Activated T-helper 9 cell treated with anti-CD3 and anti-CD28 coated beads, Interleukin-2, amount 50 U/mL, for 16 hours (primary cell): Measurements from ENCODE around the gene TMEM38B.

Source experiments
- DNase-seq: peaks from one replicate; pipeline ENCODE4 v3.0.0-alpha.2; 2020; ENCODE audit warnings: low read depth

TMEM38B gene

GRCh38 chr9:105694190-105694847, at the start of gene TMEM38B:
TMEM38B (plus strand) TSS chr9:105694541; CDS start chr9:105694661, 120 bp downstream.
- peak; percentile 71 for DNase-seq

- no peak for DNase-seq
Measured at GRCh38 chr9:105646879-105647594, 47.3 kb upstream of the TMEM38B start.

- no peak for DNase-seq
Measured at GRCh38 chr9:105647595-105648349, 46.6 kb upstream of the TMEM38B start.

- DNase-seq = no peak
Measured at GRCh38 chr9:105651806-105652205, 42.5 kb upstream of the TMEM38B start.

- no peak for DNase-seq
Measured at GRCh38 chr9:105656131-105656921, 38.0 kb upstream of the TMEM38B start.

GRCh38 chr9:105658351-105658750, 36.0 kb upstream of the TMEM38B start:
- DNase-seq = no peak

GRCh38 chr9:105661011-105661410, 33.3 kb upstream of the TMEM38B start:
- no peak for DNase-seq

GRCh38 chr9:105662184-105663104, 31.9 kb upstream of the TMEM38B start, which contains the start of gene TAL2:
TAL2 (plus strand) TSS chr9:105662457; CDS start chr9:105662497, 40 bp downstream.
- DNase-seq = no peak

GRCh38 chr9:105663914-105664313, 30.4 kb upstream of the TMEM38B start:
- DNase-seq = no peak

- DNase-seq = no peak
Measured at GRCh38 chr9:105667867-105668266, 26.5 kb upstream of the TMEM38B start.

- DNase-seq = no peak
Measured at GRCh38 chr9:105670315-105670714, 24.0 kb upstream of the TMEM38B start.

- DNase-seq = no peak
Measured at GRCh38 chr9:105670775-105671174, 23.6 kb upstream of the TMEM38B start.

- DNase-seq = no peak
Measured at GRCh38 chr9:105672711-105673234, 21.6 kb upstream of the TMEM38B start.

- DNase-seq = no peak
Measured at GRCh38 chr9:105673850-105674387, 20.4 kb upstream of the TMEM38B start.

- no peak for DNase-seq
Measured at GRCh38 chr9:105676351-105676923, 17.9 kb upstream of the TMEM38B start.

- no peak for DNase-seq
Measured at GRCh38 chr9:105678163-105678562, 16.2 kb upstream of the TMEM38B start.

GRCh38 chr9:105678781-105679180, 15.6 kb upstream of the TMEM38B start:
- no peak for DNase-seq

GRCh38 chr9:105679257-105680022, 14.9 kb upstream of the TMEM38B start:
- no peak for DNase-seq

GRCh38 chr9:105681313-105681712, 13.0 kb upstream of the TMEM38B start:
- DNase-seq = no peak
